B cell (primary cell): ENCODE data around the gene BCL2L11. TPM values are rescaled to one million over a fixed set of nuclear protein-coding genes. Genes with fewer than 3 reads are reported as not detected.

Experiments
- ATAC-seq: fragments of 200-7000 bp; cut with Tn5 transposase; one replicate; pipeline ENCODE4 v1.10.0; 2021; ENCODE audit warnings: low read depth, mild to moderate bottlenecking, moderate number of reproducible peaks, moderate library complexity
- CTCF ChIA-PET: fragments of 350-600 bp; sonication (Branson Sonifier 250); formaldehyde crosslinking; loops from one replicate; lab custom pipeline; 2021; ENCODE audit warnings: antibody characterized with exemption, inconsistent platforms; lab: Charles Lee
- POLR2A ChIA-PET: fragments of 350-600 bp; sonication (Branson Sonifier 250); formaldehyde crosslinking; loops from one replicate; lab custom pipeline; 2021; ENCODE audit warnings: antibody characterized with exemption; lab: Charles Lee
- DNase-seq: peaks from one replicate; pipeline ENCODE4 v3.0.0; 2013
- H2AFZ ChIP-seq: 2 replicates; pipeline ENCODE4 v1.6.1; 2012; ENCODE audit warnings: mild to moderate bottlenecking, low read depth, low read length; ENCODE audit not compliant: insufficient read depth, poor library complexity, severe bottlenecking
- H3K27ac ChIP-seq, 2 donors: 1 replicate in 1 of 2; 2 replicates in 1 of 2; pipeline ENCODE4 v1.5.1; 2012 to 2013; ENCODE audit warnings: low read length in 2 of 2, mild to moderate bottlenecking in 2 of 2, moderate library complexity in 1 of 2
- H3K27me3 ChIP-seq, 4 experiments: fragments of 200-600 bp in 1 of 4; sonication (generic) in 1 of 4; replicated peaks in 1 of 4; 1 replicate in 2 of 4; 2 replicates in 2 of 4; pipeline versions ENCODE4 v1.6.1 to v1.7.0; 2013 to 2016; ENCODE audit warnings: low read length in 3 of 4, mild to moderate bottlenecking in 2 of 4, mixed read lengths in 1 of 4, moderate library complexity in 1 of 4; ENCODE audit not compliant: insufficient read depth in 4 of 4, control insufficient read depth in 3 of 4; ENCODE audit errors: control extremely low read depth in 1 of 4
- H3K36me3 ChIP-seq, 2 experiments: replicated peaks in 1 of 2; 1 replicate in 1 of 2; 2 replicates in 1 of 2; pipeline versions ENCODE4 v1.6.1 to v1.7.1; 2013; ENCODE audit warnings: low read length in 1 of 2; ENCODE audit not compliant: insufficient read depth in 2 of 2, control insufficient read depth in 1 of 2; ENCODE audit errors: control extremely low read depth in 1 of 2, extremely low read depth in 1 of 2
- H3K4me1 ChIP-seq, 2 donors: fragments of 200-600 bp in 1 of 2; sonication (generic) in 1 of 2; 1 replicate in 1 of 2; 2 replicates in 1 of 2; pipeline versions ENCODE4 v1.5.1 to v1.6.1; 2013 to 2017; ENCODE audit warnings: low read length in 2 of 2; ENCODE audit not compliant: control insufficient read depth in 2 of 2, insufficient read depth in 2 of 2
- H3K4me2 ChIP-seq: replicated peaks from 2 replicates; pipeline ENCODE3; 2012; ENCODE audit warnings: mild to moderate bottlenecking, low read depth, low read length; ENCODE audit not compliant: poor library complexity, severe bottlenecking
- H3K4me3 ChIP-seq, 5 experiments: fragments of 200-600 bp in 1 of 5; sonication (generic) in 1 of 5; 1 replicate in 3 of 5; 2 replicates in 2 of 5; pipeline versions ENCODE4 v1.5.1 to v1.7.0; 2011 to 2016; ENCODE audit warnings: low read length in 4 of 5, mild to moderate bottlenecking in 4 of 5, low read depth in 2 of 5, control low read depth in 1 of 5, moderate library complexity in 1 of 5; ENCODE audit not compliant: insufficient read depth in 1 of 5; ENCODE audit errors: control extremely low read depth in 1 of 5, extremely low read depth in 1 of 5
- H3K79me2 ChIP-seq: fragments of 200-600 bp; sonication (generic); one replicate; pipeline ENCODE4 v1.6.0; 2016; ENCODE audit warnings: low read length; ENCODE audit not compliant: control insufficient read depth, insufficient read depth
- H3K9ac ChIP-seq: fragments of 200-600 bp; sonication (generic); 2 replicates; pipeline ENCODE4 v1.6.1; 2017; ENCODE audit warnings: mild to moderate bottlenecking, low read length, moderate library complexity
- H3K9me3 ChIP-seq, 3 donors: one replicate each; pipeline versions ENCODE4 v1.6.1 to v1.7.1; 2013; ENCODE audit warnings: low read length in 2 of 3; ENCODE audit not compliant: control insufficient read depth in 2 of 3, insufficient read depth in 1 of 3; ENCODE audit errors: control extremely low read depth in 1 of 3
- H4K20me1 ChIP-seq: 2 replicates; pipeline ENCODE4 v1.6.0; 2012; ENCODE audit warnings: mild to moderate bottlenecking, low read length; ENCODE audit not compliant: insufficient read depth, control insufficient read depth, poor library complexity, severe bottlenecking
- H3K27ac Mint-ChIP-seq: one replicate; pipeline ENCODE4 v1.8.0; 2021; ENCODE audit warnings: mixed read lengths
- H3K27me3 Mint-ChIP-seq: one replicate; pipeline ENCODE4 v1.8.0; 2021; ENCODE audit warnings: mixed read lengths
- H3K4me1 Mint-ChIP-seq: one replicate; pipeline ENCODE4 v1.8.0; 2021; ENCODE audit warnings: mixed read lengths
- H3K4me3 Mint-ChIP-seq: one replicate; pipeline ENCODE4 v1.8.0; 2021; ENCODE audit warnings: mixed read lengths
- H3K9me3 Mint-ChIP-seq: one replicate; pipeline ENCODE4 v1.8.0; 2022; ENCODE audit warnings: mixed read lengths; ENCODE audit not compliant: insufficient read depth
- EZH2 ChIP-seq: IDR thresholded peaks from 2 replicates; pipeline ENCODE4 v1.6.1; 2012; ENCODE audit warnings: borderline replicate concordance, low read depth, mild to moderate bottlenecking, moderate library complexity, low read length; ENCODE audit not compliant: insufficient read depth, poor library complexity, severe bottlenecking
- WGBS: methylation state at CpG from one replicate; pipeline ENCODE4 v1.1.5; 2013; ENCODE audit warnings: missing lambda C conversion rate; ENCODE audit not compliant: insufficient coverage; 5-methylcytosine and 5-hydroxymethylcytosine counted together
- intact Hi-C: fragments of 100-400 bp; cut with micrococcal nuclease; formaldehyde crosslinking; loops from one replicate; pipeline ENCODE4 v1.10.0; 2022
- polyA plus RNA-seq: library from polyadenylated mRNA; depleted of rRNA; stranded (reverse); fragments of >200 nt; gene quantifications from 2 replicates; pipeline ENCODE4 v1.2.3, GENCODE V29; 2012
- total RNA-seq, 2 donors: library from RNA; stranded (reverse); fragments of 120-200 nt in 1 of 2; gene quantifications; 1 replicate in 1 of 2; 2 replicates in 1 of 2; pipeline versions ENCODE4 v1.2.3 to v1.2.4, GENCODE V29; 2013 to 2022
- TF ChIP-seq, protein P1 (sequence below): fragments of 200-600 bp; IDR thresholded peaks from one replicate; pipeline ENCODE4 v1.8.0; 2022; ENCODE audit warnings: antibody characterized with exemption, mild to moderate bottlenecking

The BCL2L11 gene
- total and polyA plus RNA-seq, 2 donors (not counting 1 experiment from before 2014, with no cell fraction given): 13.8 to 164 TPM

DNA sequence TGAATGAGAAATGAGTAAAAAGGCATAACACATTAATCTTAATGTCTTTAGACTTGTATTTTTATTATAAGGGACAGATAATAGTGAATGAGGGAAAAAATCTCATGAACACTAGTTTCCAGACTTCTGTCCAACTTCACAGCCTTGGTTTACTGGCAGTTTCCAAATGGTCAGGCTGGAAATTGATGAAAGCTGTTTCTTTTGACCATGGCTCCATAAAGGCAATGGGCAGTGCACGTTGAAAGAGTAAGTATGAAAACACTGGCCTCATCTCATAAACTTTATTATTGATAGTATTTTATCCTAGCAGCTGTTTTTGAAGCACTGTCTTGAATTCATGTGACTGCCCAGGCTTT, 23.1 kb downstream of the BCL2L11 start:
- Histone ChIP-seq H3K4me1 (peaks cover 3 to 9% of the 10 kb centered on the region in 2 donors), H3K27me3 (no peaks in the 10 kb centered on the region), H3K4me2 (no peak overlapping the region), H3K4me3 (no peak overlapping the region), H3K9ac (no peak overlapping the region), H4K20me1 (peaks cover 46% of the 10 kb centered on the region), H3K36me3 (peaks cover 0 to 16% of the 10 kb centered on the region in 2 experiments), H2AFZ (no peak overlapping the region), H3K9me3 (peaks cover 0 to 3% (median 0%) of the 10 kb centered on the region in 3 donors), H3K27ac (no peak overlapping the region), H3K79me2 (peaks cover 28% of the 10 kb centered on the region)
- no peaks in the 10 kb centered on the region for H3K9me3 Mint-ChIP-seq
- ChIA-PET POLR2A (no interaction called here), CTCF (no interaction called here)
- no peak for DNase-seq
- no peaks in the 10 kb centered on the region for H3K4me1 Mint-ChIP-seq
- H3K27ac Mint-ChIP-seq: no peak overlapping the region
- no CpG with 5 or more reads among the region's 1 CpG for WGBS
- no peaks in the 10 kb centered on the region for H3K27me3 Mint-ChIP-seq
- intact Hi-C loops: no loop called here
- no peak for TF ChIP-seq EZH2
- TF ChIP-seq, protein P1, sequence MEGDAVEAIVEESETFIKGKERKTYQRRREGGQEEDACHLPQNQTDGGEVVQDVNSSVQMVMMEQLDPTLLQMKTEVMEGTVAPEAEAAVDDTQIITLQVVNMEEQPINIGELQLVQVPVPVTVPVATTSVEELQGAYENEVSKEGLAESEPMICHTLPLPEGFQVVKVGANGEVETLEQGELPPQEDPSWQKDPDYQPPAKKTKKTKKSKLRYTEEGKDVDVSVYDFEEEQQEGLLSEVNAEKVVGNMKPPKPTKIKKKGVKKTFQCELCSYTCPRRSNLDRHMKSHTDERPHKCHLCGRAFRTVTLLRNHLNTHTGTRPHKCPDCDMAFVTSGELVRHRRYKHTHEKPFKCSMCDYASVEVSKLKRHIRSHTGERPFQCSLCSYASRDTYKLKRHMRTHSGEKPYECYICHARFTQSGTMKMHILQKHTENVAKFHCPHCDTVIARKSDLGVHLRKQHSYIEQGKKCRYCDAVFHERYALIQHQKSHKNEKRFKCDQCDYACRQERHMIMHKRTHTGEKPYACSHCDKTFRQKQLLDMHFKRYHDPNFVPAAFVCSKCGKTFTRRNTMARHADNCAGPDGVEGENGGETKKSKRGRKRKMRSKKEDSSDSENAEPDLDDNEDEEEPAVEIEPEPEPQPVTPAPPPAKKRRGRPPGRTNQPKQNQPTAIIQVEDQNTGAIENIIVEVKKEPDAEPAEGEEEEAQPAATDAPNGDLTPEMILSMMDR: no peak
- no peak for ATAC-seq
- no peak overlapping the region for H3K4me3 Mint-ChIP-seq

GRCh38 chr2:111145103-111145760, 24.5 kb downstream of the BCL2L11 start:
- no peak for TF ChIP-seq EZH2
- TF ChIP-seq, protein P1: no peak
- no peaks in the 10 kb centered on the region for H3K27me3 ChIP-seq
- H3K27me3 Mint-ChIP-seq: no peaks in the 10 kb centered on the region
- intact Hi-C loops: no loop called here
- H3K4me2 ChIP-seq: no peak overlapping the region
- H4K20me1 ChIP-seq: peaks cover 44% of the 10 kb centered on the region
- no peak overlapping the region for H2AFZ ChIP-seq
- H3K9ac ChIP-seq: no peak overlapping the region
- no peak overlapping the region for H3K4me3 Mint-ChIP-seq
- WGBS: 94% methylated on average over 3 of the region's 7 CpGs
- H3K4me3 ChIP-seq: no peak overlapping the region
- H3K79me2 ChIP-seq: peaks cover 21% of the 10 kb centered on the region
- no peak overlapping the region for H3K27ac ChIP-seq
- H3K4me1 ChIP-seq: peaks cover 3 to 12% of the 10 kb centered on the region in 2 donors
- ChIA-PET CTCF (interaction anchor here (1.2 kb wide), 1 partner anchor 28 kb away, joined by 3 read pairs; no protein-coding TSS in a partner anchor), POLR2A (interaction anchor here (1.0 kb wide), 1 partner anchor 12 kb away, joined by 4 read pairs; no protein-coding TSS in a partner anchor)
- H3K4me1 Mint-ChIP-seq: peaks cover 4% of the 10 kb centered on the region
- H3K36me3 ChIP-seq: peaks cover 0 to 7% of the 10 kb centered on the region in 2 experiments
- DNase-seq: no peak
- no peak overlapping the region for H3K27ac Mint-ChIP-seq
- ATAC-seq: no peak
- H3K9me3 ChIP-seq: peaks cover 0 to 3% (median 0%) of the 10 kb centered on the region in 3 donors
- H3K9me3 Mint-ChIP-seq: no peaks in the 10 kb centered on the region
